Omental fat pad (tissue), 4 donors: ENCODE data around the gene ALG12. TPM values are rescaled to one million over a fixed set of nuclear protein-coding genes. Genes with fewer than 3 reads are reported as not detected.

Experiments used
- ATAC-seq: fragments of 150-250 bp; one replicate; pipeline ENCODE4 v1.9.1; 2016; ENCODE audit warnings: mild to moderate bottlenecking, moderate library complexity; ENCODE audit not compliant: low FRiP score
- DNase-seq: peaks from one replicate; pipeline ENCODE4 v3.0.0-alpha.2; 2019; ENCODE audit warnings: low spot score
- CTCF ChIP-seq, 3 donors: fragments of 450-650 bp; IDR thresholded peaks; one replicate each; pipeline ENCODE4 v1.5.1; 2016 to 2017; ENCODE audit warnings: antibody characterized with exemption in 3 of 3, mild to moderate bottlenecking in 3 of 3, moderate library complexity in 2 of 3
- total RNA-seq, 4 donors: library from RNA; depleted of rRNA; stranded (reverse); fragments of >200 nt; gene quantifications; one replicate each; pipeline ENCODE4 v1.1.0, GENCODE V29; 2016

Gene ALG12
- 10 to 100 TPM; 11.7 to 21.8 (median 13.0) TPM for total RNA-seq

GRCh38 chr22:49917974-49918910 is at the start of gene ALG12, which contains the start of gene CRELD2:
ALG12 (minus strand) TSS chr22:49918438; CDS start chr22:49913765, 4,673 bp downstream.
CRELD2 (plus strand) TSS chr22:49918634; CDS start chr22:49918770, 136 bp downstream.
- DNase-seq: peak; percentile 87
- ATAC-seq: peak; percentile 97
- TF ChIP-seq CTCF (IDR thresholded peaks at IDR 0.05): no peak

DNA sequence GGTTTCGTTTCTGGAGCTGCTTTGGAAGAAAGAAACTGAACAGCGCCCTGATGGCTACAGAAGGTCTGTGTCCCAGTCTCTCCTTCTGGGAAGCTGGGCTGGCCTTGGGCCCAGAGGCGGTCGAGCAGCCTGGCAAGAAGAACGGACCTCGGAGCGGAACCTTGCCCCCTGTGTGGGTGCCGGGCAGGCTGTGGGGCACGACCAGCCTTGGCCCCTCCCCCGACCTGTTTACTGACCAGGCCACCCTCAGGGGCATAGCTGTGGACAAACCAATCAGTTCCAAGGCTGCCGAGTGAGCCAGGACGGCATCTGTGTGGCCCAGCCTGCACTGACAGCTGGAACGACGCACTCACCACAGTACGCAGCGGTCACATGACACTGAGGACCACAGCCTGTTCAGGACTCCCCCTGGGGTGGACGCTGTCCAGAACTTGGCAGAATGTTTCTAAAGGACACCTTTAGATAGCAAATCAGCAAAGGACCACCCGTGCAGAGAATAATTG is 49.5 kb upstream of the ALG12 start:
- no peak for TF ChIP-seq CTCF (IDR thresholded peaks at IDR 0.05)
- ATAC-seq (no peak), DNase-seq (peak; percentile 36)

DNA sequence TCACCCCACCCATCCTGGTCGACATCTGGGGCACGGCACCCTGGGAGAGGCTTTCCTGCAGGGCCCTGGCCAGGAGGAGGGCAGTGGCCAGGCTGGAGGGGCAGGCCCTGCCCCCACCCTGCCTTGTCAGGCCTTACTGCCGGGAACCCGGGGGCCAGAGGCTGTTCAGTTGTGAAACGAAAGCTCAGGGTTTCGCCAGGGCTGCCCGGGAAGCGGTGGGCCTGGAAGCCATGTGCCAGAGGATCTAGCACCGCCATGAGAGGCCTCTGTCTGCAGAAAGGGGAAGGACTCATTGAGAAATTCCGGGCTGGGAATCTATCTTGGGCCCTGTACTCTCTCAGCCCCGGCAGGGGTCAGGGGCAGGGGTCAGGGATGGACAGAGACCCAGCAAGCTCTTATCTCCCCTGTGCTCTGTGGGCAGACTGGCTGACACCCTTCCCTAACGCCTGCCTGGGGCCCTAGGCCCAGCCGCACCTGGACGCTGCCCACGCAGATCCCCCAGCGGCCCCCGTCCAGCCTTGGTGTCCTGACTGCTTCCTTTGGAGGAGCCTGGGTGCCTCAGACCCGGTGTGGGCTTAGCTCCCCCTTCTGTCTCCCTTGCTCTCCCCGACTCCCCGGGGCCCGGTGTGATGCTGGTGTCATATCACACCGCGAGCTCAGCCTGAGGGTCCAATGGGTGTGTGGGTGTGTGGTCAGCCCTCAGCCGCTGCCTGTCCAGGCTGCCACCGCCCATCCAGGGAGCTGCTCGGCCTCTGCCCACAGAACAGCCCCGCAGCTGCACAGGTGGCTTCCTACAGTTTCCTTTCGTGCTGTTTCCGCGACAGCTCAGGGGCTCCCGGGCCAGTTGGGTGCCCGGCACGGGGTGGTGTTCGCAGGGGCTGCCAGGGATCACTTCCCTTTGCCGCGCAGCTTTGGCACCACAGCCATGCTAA is 48.8 kb upstream of the ALG12 start:
- peak; percentile 10 for ATAC-seq
- peak; percentile 63 for DNase-seq
- no peak for TF ChIP-seq CTCF (IDR thresholded peaks at IDR 0.05)

DNA sequence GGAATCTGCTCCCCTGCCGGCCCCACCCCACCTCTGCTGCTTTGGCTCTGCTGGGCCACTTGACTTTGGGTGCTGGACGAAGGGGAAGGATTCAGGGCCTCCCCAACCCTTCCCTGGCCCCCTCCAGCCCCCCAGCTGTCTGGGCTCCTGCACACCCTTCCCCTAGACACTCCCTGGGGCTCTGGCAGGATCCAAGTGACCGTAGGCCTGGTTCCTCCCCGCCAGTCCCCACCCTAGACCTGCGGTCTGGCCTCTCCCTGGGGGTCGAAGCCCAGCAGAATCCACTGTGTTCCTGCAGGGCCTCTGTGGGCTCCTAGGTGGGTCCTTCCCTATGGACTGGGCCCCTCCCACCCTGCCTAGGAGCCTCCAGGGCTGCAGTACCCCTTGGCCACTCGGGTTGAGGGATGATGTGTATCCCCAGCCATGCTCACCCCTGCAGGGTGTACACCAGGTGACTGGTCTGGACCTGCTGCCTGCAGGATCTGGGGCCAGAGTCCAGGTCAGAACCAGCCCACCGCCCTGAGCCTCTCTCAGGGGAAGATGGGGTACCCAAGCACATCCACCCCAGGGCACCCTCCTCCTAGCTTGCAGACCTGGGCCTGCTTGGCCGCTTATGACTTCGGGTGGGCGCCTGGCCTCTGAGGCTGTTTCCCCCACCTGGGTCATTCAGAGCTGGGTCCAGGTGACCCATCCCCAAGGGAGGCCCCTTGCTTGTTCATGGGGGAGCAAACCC is 48.0 kb upstream of the ALG12 start:
- no peak for TF ChIP-seq CTCF (IDR thresholded peaks at IDR 0.05)
- DNase-seq (peak; percentile 24), ATAC-seq (no peak)

DNA sequence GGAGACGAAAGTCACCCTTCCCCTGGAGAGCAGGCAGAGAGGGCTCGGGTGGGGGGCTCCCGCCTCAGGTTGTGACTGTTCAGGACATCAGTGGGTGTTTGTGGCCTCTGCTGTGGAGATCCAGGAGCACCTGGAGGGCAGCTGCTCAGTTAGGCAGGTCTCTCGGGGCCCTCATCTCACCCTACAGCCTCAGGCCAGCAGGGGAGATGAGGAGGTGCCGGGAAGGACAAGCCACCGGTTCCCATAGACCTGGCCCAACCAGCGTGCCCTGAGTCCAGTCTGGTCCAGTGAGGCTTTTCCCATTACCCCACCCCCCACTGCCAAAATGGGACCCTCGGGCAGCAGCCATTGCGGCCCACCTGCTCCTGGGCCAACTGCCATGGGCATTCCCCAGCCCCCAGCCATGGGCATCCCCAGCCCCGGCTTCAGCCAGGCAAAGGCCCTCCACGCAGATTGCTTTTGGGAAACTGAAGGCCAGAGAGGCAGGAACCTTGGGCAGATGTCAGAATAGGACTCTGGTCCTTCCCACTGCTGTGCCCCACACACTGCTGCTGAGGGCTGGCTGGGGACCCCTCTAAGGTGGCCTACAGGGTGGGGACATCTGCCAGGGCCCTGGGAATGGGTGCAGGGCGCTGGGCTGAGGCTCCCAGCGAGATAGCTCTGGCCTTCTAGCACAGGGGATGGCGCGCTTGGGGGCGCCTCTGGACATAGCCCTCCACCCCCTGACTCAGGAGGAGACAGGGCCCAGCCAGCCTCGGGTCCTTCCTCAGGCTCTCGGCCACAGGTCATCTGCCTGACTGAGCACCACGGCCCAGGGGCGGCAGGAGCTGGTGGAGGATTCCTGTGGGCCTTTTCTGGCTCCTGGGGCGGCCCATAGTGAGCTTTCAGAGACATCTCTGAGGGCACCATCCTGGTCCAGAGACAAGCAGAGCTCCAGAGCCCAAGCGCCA is 47.1 kb upstream of the ALG12 start:
- DNase-seq: peak; percentile 21
- no peak for ATAC-seq
- no peak for TF ChIP-seq CTCF (IDR thresholded peaks at IDR 0.05)
